ENCODE data around the gene CADM1. TPM values are rescaled to one million over a fixed set of nuclear protein-coding genes. Genes with fewer than 3 reads are reported as not detected.

The CADM1 gene
- total and polyA plus RNA-seq, 10 donors, result 1.4 to 18.8 (median 10.4) TPM

DNA sequence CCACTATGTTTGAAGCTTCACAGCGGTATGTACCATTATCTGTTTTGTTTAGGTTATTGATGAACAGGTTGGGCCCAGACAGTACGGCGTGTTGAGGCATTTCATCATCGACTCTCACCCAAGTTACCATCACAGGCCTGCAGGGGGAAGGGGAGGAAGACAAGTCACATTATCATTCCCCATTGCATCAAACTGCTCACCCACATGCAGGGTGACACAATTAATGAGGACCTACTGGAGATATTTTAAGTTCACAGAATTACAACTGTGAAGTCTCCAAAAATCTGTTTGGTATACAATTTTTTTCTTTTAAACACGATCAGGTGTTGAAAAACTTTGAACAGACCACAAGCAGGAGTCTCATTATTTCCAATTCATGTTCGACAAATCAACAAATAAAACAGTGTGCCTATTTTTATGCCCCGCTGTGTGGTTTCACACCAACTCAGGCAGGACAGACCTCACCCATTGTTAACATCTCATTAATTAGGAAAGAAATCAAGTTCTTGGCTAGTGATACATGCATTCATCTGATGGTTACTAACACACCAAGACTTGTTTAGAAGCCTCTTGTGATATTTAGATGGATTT lies 289.5 kb downstream of the CADM1 start:
- 87 to 94% (median 90%) methylated on average over 7 of the region's 7 CpGs for WGBS, 5 donors
- TF ChIP-seq POLR2A (IDR thresholded peaks at IDR 0.05) (no peak), POLR2AphosphoS5 (IDR thresholded peaks at IDR 0.05) (no peak)
- TF ChIP-seq, protein P1, sequence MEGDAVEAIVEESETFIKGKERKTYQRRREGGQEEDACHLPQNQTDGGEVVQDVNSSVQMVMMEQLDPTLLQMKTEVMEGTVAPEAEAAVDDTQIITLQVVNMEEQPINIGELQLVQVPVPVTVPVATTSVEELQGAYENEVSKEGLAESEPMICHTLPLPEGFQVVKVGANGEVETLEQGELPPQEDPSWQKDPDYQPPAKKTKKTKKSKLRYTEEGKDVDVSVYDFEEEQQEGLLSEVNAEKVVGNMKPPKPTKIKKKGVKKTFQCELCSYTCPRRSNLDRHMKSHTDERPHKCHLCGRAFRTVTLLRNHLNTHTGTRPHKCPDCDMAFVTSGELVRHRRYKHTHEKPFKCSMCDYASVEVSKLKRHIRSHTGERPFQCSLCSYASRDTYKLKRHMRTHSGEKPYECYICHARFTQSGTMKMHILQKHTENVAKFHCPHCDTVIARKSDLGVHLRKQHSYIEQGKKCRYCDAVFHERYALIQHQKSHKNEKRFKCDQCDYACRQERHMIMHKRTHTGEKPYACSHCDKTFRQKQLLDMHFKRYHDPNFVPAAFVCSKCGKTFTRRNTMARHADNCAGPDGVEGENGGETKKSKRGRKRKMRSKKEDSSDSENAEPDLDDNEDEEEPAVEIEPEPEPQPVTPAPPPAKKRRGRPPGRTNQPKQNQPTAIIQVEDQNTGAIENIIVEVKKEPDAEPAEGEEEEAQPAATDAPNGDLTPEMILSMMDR (IDR thresholded peaks at IDR 0.05 in 8 of 11, conservative IDR thresholded peaks at IDR 0.05 in 3 of 11), result no peak
- intact Hi-C loops (cut with DNase I; ENCODE audit: low total_unique reads), result no loop called here

DNA sequence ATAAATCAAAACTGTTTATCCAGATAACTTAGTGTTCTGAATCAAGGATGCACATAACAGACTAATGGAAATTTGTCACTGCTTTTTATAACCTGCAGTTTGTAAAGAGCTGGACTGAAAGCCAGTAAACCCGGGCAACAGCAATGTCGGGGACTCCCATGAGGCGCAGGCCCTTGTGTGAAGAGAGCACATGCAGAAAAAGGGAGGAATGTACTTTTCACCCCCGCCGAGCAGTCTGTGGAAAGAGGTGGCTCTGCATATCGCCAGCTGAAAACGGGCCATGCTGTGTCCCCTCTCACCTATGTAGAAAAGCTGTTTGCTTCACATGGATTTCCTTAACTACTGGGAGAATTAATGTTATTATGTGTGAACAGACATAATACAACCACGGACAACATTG lies 291.2 kb downstream of the CADM1 start:
- 76 to 92% (median 80%) methylated on average over 8 of the region's 8 CpGs for WGBS, 5 donors
- TF ChIP-seq POLR2AphosphoS5 (IDR thresholded peaks at IDR 0.05), result no peak
- TF ChIP-seq, protein P1 (IDR thresholded peaks at IDR 0.05 in 8 of 11, conservative IDR thresholded peaks at IDR 0.05 in 3 of 11), result no peak
- TF ChIP-seq POLR2A (IDR thresholded peaks at IDR 0.05), result no peak
- no peaks in the 10 kb centered on the region for H3K36me3 ChIP-seq
- no peaks in the 10 kb centered on the region for H3K27me3 ChIP-seq (replicated peaks in 1 of 7)
- no peak for DNase-seq
- H3K4me3 ChIP-seq, result no peak overlapping the region
- no peaks in the 10 kb centered on the region for H3K9me3 ChIP-seq
- no peaks in the 10 kb centered on the region for H3K4me1 ChIP-seq
- intact Hi-C loops (cut with DNase I; ENCODE audit: low total_unique reads), result no loop called here
- H3K27ac ChIP-seq, result no peak overlapping the region

More for the DNA sequence above, 289.5 kb downstream of the CADM1 start:
- DNase-seq, result no peak
- Histone ChIP-seq H3K27me3 (replicated peaks in 1 of 7) (no peaks in the 10 kb centered on the region), H3K27ac (no peak overlapping the region), H3K9me3 (no peaks in the 10 kb centered on the region), H3K4me1 (no peaks in the 10 kb centered on the region), H3K4me3 (no peak overlapping the region), H3K36me3 (no peaks in the 10 kb centered on the region)

DNA sequence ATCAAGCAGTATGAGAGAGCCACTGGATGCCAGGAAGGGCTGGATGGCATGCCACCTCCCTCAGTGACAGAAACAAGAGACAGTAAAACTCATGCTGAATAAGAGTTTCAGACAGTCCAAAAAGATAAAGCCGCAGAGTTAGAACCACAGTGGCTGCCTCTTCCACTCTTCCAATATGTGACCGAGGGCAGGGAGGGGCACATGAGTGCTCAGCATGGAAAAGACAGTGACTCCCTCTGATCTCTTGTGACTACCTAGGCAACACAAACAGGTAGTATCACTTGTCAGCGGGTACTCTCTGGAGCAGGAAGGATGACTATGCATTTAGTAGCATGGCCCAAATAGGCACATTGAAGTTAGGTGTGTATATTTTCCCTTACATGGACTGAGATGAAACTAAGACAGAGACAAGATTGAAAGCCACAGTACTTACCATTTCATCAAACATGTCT lies 295.4 kb downstream of the CADM1 start:
- H3K4me3 ChIP-seq, result no peak overlapping the region
- intact Hi-C loops (cut with DNase I; ENCODE audit: low total_unique reads), result no loop called here
- H3K9me3 ChIP-seq, result no peaks in the 10 kb centered on the region
- no peak overlapping the region for H3K27ac ChIP-seq
- H3K36me3 ChIP-seq, result no peaks in the 10 kb centered on the region
- 85 to 93% (median 90%) methylated on average over 3 of the region's 3 CpGs for WGBS, 5 donors
- H3K4me1 ChIP-seq, result no peaks in the 10 kb centered on the region
- H3K27me3 ChIP-seq (replicated peaks in 1 of 7), result no peaks in the 10 kb centered on the region
- no peak for DNase-seq
- TF ChIP-seq, protein P1 (IDR thresholded peaks at IDR 0.05 in 8 of 11, conservative IDR thresholded peaks at IDR 0.05 in 3 of 11), result no peak
- TF ChIP-seq POLR2A (IDR thresholded peaks at IDR 0.05) (no peak), POLR2AphosphoS5 (IDR thresholded peaks at IDR 0.05) (no peak)

DNA sequence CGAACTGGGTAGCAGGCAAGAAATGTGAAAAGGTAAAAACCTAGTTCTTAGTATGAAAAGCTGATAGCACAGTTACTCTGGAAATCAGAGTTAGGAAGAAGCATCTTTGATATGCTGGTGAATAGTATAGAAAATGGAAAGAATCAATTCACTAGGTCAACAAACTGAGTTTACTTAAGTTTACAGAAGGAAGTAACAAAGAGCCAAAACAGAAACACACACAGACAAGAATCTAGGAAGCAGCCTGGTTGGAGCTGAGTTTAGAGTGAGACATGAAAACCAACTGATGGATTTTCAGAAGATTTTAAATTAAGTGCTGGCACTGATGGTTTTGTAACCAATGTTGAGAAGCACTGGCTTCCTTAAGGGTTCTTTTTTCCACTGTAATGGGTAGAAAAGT lies 296.3 kb downstream of the CADM1 start:
- Histone ChIP-seq H3K4me3 (no peak overlapping the region), H3K27ac (no peak overlapping the region), H3K27me3 (replicated peaks in 1 of 7) (no peaks in the 10 kb centered on the region), H3K36me3 (no peaks in the 10 kb centered on the region), H3K4me1 (no peaks in the 10 kb centered on the region), H3K9me3 (no peaks in the 10 kb centered on the region)
- no peak for DNase-seq
- intact Hi-C loops (cut with DNase I; ENCODE audit: low total_unique reads), result no loop called here
- 88 to 100% (median 90%) methylated on average over 1 of the region's 1 CpG for WGBS, 5 donors
- TF ChIP-seq, protein P1 (IDR thresholded peaks at IDR 0.05 in 8 of 11, conservative IDR thresholded peaks at IDR 0.05 in 3 of 11), result no peak
- TF ChIP-seq POLR2A (IDR thresholded peaks at IDR 0.05) (no peak), POLR2AphosphoS5 (IDR thresholded peaks at IDR 0.05) (no peak)
